ENCODE results near the gene TNFRSF11A. TPM values are rescaled to one million over a fixed set of nuclear protein-coding genes. Genes with fewer than 3 reads are reported as not detected.

Gene TNFRSF11A
- polyA plus RNA-seq, 1 donor from 2014 or later: not detected

DNA sequence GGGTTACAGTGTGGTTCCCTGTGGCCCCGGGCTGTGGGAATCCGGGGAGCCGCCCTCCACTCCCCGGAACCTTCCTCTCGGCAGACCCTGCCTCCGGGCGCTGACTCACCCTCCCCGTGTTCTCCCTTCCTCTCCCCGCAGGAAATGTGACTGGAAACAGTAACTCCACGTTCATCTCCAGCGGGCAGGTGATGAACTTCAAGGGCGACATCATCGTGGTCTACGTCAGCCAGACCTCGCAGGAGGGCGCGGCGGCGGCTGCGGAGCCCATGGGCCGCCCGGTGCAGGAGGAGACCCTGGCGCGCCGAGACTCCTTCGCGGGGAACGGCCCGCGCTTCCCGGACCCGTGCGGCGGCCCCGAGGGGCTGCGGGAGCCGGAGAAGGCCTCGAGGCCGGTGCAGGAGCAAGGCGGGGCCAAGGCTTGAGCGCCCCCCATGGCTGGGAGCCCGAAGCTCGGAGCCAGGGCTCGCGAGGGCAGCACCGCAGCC, 59.5 kb downstream of the TNFRSF11A start:
- no peaks in the 10 kb centered on the region for H4K20me1 ChIP-seq (ENCODE audit: insufficient read depth)
- no peak overlapping the region for H3K4me2 ChIP-seq (ENCODE audit: low read length)
- no peaks in the 10 kb centered on the region for H3K79me2 ChIP-seq (replicated peaks; ENCODE audit: insufficient read depth, low read length)
- no peak overlapping the region for H2AFZ ChIP-seq (ENCODE audit: low read depth, low read length)
- H3K27me3 ChIP-seq (ENCODE audit: insufficient read depth, low read depth, low read length): no peaks in the 10 kb centered on the region
- no peaks in the 10 kb centered on the region for H3K36me3 ChIP-seq (ENCODE audit: insufficient read depth, low read length)
- H3K9ac ChIP-seq (ENCODE audit: low read length): no peak overlapping the region
- no peak for TF ChIP-seq RAD21 (conservative IDR thresholded peaks at IDR 0.05)
- TF ChIP-seq, protein P1, sequence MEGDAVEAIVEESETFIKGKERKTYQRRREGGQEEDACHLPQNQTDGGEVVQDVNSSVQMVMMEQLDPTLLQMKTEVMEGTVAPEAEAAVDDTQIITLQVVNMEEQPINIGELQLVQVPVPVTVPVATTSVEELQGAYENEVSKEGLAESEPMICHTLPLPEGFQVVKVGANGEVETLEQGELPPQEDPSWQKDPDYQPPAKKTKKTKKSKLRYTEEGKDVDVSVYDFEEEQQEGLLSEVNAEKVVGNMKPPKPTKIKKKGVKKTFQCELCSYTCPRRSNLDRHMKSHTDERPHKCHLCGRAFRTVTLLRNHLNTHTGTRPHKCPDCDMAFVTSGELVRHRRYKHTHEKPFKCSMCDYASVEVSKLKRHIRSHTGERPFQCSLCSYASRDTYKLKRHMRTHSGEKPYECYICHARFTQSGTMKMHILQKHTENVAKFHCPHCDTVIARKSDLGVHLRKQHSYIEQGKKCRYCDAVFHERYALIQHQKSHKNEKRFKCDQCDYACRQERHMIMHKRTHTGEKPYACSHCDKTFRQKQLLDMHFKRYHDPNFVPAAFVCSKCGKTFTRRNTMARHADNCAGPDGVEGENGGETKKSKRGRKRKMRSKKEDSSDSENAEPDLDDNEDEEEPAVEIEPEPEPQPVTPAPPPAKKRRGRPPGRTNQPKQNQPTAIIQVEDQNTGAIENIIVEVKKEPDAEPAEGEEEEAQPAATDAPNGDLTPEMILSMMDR (IDR thresholded peaks at IDR 0.05; ENCODE audit: poor library complexity, severe bottlenecking): no peak
- no peak for TF ChIP-seq EZH2 (IDR thresholded peaks at IDR 0.05; ENCODE audit: borderline replicate concordance, insufficient read depth, low read length, poor library complexity, severe bottlenecking)
- no peak for TF ChIP-seq SMC3 (conservative IDR thresholded peaks at IDR 0.05; ENCODE audit: poor library complexity)
- no peak for TF ChIP-seq EP300 (conservative IDR thresholded peaks at IDR 0.05; ENCODE audit: poor library complexity, severe bottlenecking)
- no peak for TF ChIP-seq TAF1 (IDR thresholded peaks at IDR 0.05; ENCODE audit: low read depth)
- no peak for TF ChIP-seq POLR2AphosphoS5 (IDR thresholded peaks at IDR 0.05)
- no peak for TF ChIP-seq MXI1 (conservative IDR thresholded peaks at IDR 0.05; ENCODE audit: poor library complexity, severe bottlenecking)
- TF ChIP-seq, protein P2, sequence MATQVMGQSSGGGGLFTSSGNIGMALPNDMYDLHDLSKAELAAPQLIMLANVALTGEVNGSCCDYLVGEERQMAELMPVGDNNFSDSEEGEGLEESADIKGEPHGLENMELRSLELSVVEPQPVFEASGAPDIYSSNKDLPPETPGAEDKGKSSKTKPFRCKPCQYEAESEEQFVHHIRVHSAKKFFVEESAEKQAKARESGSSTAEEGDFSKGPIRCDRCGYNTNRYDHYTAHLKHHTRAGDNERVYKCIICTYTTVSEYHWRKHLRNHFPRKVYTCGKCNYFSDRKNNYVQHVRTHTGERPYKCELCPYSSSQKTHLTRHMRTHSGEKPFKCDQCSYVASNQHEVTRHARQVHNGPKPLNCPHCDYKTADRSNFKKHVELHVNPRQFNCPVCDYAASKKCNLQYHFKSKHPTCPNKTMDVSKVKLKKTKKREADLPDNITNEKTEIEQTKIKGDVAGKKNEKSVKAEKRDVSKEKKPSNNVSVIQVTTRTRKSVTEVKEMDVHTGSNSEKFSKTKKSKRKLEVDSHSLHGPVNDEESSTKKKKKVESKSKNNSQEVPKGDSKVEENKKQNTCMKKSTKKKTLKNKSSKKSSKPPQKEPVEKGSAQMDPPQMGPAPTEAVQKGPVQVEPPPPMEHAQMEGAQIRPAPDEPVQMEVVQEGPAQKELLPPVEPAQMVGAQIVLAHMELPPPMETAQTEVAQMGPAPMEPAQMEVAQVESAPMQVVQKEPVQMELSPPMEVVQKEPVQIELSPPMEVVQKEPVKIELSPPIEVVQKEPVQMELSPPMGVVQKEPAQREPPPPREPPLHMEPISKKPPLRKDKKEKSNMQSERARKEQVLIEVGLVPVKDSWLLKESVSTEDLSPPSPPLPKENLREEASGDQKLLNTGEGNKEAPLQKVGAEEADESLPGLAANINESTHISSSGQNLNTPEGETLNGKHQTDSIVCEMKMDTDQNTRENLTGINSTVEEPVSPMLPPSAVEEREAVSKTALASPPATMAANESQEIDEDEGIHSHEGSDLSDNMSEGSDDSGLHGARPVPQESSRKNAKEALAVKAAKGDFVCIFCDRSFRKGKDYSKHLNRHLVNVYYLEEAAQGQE (IDR thresholded peaks at IDR 0.05; ENCODE audit: borderline replicate concordance): no peak
- no peaks in the 10 kb centered on the region for H3F3A ChIP-seq (ENCODE audit: insufficient read depth, low read length, poor library complexity, severe bottlenecking)
- no peak overlapping the region for H3K4me3 ChIP-seq (ENCODE audit: low read length)
- no peaks in the 10 kb centered on the region for H3K9me3 ChIP-seq (ENCODE audit: low read length)
- H3K27ac ChIP-seq (ENCODE audit: low read length): no peak overlapping the region
- H3K9me2 ChIP-seq (ENCODE audit: insufficient read depth, low read length): no peaks in the 10 kb centered on the region

DNA sequence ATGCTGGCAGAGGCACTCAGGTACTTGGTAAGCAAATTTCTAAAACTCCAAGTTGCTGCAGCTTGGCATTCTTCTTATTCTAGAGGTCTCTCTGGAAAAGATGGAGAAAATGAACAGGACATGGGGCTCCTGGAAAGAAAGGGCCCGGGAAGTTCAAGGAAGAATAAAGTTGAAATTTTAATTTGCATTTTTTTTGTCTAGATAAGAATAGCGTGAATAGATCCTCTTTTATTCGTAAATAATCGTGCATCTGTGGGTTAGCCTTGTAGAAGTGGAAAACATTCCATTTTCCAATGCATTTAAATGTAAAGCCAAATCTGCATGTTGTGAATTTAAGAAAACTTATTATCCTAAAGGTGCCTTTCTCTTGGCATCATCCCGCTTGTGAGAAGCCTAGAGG, 61.0 kb downstream of the TNFRSF11A start:
- Histone ChIP-seq H3K4me3 (ENCODE audit: low read length) (no peak overlapping the region), H3K9me2 (ENCODE audit: insufficient read depth, low read length) (no peaks in the 10 kb centered on the region), H3K27ac (ENCODE audit: low read length) (no peak overlapping the region), H4K20me1 (ENCODE audit: insufficient read depth) (no peaks in the 10 kb centered on the region), H3K36me3 (ENCODE audit: insufficient read depth, low read length) (no peaks in the 10 kb centered on the region), H3K79me2 (replicated peaks; ENCODE audit: insufficient read depth, low read length) (no peaks in the 10 kb centered on the region), H3K9ac (ENCODE audit: low read length) (no peak overlapping the region), H3F3A (ENCODE audit: insufficient read depth, low read length, poor library complexity, severe bottlenecking) (no peaks in the 10 kb centered on the region), H2AFZ (ENCODE audit: low read depth, low read length) (no peak overlapping the region), H3K9me3 (ENCODE audit: low read length) (no peaks in the 10 kb centered on the region), H3K27me3 (ENCODE audit: insufficient read depth, low read depth, low read length) (no peaks in the 10 kb centered on the region), H3K4me2 (ENCODE audit: low read length) (no peak overlapping the region)
- TF ChIP-seq, protein P1 (IDR thresholded peaks at IDR 0.05; ENCODE audit: poor library complexity, severe bottlenecking): no peak
- TF ChIP-seq POLR2AphosphoS5 (IDR thresholded peaks at IDR 0.05): no peak
- TF ChIP-seq MXI1 (conservative IDR thresholded peaks at IDR 0.05; ENCODE audit: poor library complexity, severe bottlenecking): no peak
- no peak for TF ChIP-seq TAF1 (IDR thresholded peaks at IDR 0.05; ENCODE audit: low read depth)
- TF ChIP-seq, protein P2 (IDR thresholded peaks at IDR 0.05; ENCODE audit: borderline replicate concordance): no peak
- no peak for TF ChIP-seq EP300 (conservative IDR thresholded peaks at IDR 0.05; ENCODE audit: poor library complexity, severe bottlenecking)
- no peak for TF ChIP-seq SMC3 (conservative IDR thresholded peaks at IDR 0.05; ENCODE audit: poor library complexity)
- no peak for TF ChIP-seq RAD21 (conservative IDR thresholded peaks at IDR 0.05)
- no peak for TF ChIP-seq EZH2 (IDR thresholded peaks at IDR 0.05; ENCODE audit: borderline replicate concordance, insufficient read depth, low read length, poor library complexity, severe bottlenecking)

Data from neural cell (in vitro differentiated cells).